ENCODE measurements around the gene HIVEP2.

The HIVEP2 gene

DNA sequence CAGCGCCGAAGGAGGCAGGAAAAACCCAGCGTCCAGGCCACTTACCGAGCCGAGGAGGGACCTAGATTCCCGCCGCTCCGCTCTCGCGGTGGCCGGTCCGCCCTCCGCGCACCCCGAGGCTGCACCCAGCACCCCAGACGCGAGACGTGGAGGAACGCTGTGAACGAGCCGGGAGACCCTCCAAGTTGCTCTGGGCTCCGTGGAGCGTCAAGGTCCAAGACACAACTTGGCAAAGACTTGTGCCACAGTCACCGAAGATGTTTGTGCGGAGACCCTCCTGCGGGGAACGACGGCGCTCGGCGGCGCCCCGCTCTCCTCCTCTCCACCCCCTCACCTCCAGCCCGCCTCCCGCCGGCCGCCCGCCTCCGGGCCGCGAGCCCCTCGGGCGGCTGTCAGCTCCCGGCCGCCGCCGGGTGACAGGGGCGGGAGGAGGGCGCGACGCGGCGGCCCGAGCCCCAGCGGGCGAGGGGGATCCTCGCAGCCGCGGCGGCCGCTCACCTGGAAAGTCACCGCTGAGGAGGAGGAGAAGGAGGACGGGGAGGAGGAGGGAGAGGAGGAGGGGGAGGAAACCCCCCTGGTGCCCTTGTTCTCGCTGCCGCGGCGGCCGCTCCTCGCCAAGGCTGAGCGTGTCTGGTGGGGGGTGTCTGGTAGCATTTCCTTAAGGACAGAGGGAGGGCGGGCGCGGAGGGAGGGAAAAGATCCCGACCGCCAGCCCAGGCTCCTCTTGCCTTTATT, 637 bp upstream of the HIVEP2 start:
- DNase-seq = no peak

GRCh38 chr6:142944124-142945048, 590 bp downstream of the HIVEP2 start:
- DNase-seq = no peak

- DNase-seq = no peak
These were observed 1.3 kb downstream of the HIVEP2 start for GRCh38 chr6:142943711-142944123.

DNA sequence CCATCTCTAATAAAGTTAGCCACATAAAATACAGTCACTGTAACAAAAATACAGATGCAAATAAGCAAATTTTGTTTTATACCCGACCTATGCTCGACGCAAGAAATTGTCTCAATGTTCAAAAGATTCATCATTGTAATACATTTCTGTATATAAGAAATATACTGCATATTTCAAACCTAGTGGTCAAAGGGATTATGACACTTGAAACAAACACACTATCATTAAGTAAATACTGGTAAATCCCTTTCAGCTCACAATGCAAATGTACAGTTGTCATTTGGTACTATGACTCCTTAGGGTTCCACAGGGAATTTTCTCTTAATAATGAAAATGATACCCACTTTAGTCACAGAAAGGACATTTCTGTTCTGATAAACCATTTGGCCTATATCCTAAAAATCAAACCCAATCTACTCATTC, 2.2 kb downstream of the HIVEP2 start:
- DNase-seq = peak; percentile 38

DNA sequence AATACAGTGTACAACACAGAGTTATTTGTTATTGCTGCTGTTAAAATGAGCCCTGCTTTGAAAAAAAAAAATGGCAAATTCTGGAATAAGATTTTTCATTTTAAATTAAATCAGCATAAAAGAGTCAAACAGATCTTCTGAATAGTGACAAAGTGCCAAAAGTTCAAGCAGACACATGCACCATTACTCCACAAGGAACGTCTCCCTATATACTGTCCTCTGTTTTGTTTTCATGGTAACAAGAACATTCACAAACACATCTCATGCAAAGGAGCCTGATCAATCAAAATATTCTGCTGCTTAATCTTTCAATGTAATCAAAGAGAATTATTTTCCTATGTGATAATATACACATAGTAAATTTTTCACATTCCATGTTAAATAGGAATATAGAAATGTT, 2.7 kb downstream of the HIVEP2 start:
- no peak for DNase-seq

GRCh38 chr6:142941018-142941417, 4.0 kb downstream of the HIVEP2 start:
- DNase-seq = no peak

DNA sequence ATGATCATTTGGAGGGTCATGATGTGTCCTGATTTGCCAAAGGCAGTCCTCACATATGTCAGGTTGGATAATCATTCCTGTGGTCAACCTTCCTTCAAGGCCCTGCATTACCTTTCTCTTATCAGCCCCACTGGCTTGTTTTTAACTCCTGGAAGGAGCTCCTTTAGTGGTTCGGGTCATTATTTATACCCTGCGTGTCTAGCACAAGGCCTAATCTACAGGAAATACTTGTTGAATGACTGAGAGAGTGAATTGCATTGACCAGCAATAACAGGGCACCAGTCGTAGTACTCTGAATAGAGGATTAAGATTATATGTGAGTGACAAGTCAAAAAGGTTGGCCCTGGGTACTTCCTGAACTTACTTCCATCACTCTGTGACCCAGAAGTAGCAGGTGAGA, 4.5 kb downstream of the HIVEP2 start:
- no peak for DNase-seq

GRCh38 chr6:142938510-142938909, 6.5 kb downstream of the HIVEP2 start:
- DNase-seq = no peak

DNA sequence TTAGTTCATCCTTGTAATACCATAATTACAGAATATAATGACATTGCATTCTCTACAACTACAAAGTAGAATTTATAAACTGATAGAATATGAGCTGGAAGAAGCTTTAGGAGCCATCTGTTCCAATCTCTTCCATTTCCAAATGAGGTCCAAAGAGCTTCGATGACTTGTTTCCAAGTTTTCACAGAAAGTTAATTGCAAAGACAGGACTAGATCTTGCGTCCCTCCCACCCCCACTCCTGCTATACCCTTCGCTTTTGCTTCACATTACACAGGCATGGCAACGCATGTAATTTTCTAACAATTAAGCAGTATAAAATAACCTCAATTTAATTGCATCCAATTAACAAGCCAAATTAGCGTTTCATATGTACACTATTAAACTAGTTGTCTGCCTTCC, 7.0 kb downstream of the HIVEP2 start:
- DNase-seq = peak; percentile 64

DNA sequence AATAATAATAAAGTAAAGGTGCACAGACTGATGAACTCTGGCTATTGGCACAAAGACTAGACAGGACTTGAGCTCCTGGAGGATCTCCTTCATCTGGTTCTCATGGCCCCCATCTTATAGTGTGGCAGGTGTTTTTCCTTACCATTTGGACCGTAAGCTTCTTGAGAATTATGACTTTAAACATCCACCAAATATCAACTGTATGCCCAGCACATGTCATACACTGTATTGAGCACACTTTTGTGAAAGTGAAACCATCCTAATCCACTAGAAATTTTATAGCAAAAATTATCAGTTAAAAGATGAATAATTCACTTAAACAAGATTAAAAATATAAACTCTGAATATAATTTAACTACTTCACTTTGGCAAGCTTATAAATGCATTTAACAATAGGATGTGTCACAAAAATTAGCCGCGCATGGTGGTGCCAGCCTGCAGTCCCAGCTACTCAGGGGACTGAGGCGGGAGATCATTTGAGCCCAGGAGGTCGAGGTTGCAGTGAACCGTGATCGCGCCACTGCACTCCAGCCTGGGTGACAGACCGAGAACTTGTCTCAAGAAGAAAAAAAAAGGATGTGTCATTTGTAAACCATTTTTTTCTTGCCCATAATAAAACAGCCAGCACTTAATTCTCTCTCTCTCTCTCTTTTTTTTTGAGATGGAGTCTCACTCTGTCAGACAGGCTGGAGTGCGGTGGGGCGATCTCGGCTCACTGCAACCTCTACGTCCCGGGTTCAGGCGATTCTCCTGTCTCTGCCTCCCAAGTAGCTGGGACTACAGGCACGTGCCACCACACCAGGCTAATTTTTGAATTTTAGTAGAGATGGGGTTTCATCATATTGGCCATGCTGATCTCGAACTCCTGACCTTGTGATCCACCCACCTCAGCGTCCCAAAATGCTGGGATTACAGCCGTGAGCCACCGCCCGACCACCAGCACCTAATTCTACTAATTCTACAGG, 9.1 kb downstream of the HIVEP2 start:
- no peak for DNase-seq

DNA sequence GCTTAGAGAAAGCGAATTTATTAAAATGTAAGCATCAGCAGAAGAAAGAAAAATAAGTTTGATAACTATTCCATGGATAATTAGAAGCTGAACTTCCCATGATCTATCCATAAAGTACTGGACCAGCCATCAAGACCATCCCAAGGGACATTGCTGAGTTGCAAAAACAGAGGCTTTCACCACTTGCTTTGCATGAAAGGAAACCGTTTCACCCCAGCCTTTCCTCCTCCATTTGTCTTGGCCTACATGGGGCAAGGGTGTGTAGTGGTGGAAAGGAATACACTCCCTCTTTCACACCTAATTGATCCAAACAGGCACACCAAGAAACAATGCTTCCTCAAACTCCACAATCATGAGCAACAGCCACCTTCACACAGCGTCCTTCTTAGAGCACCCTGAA, 10.4 kb downstream of the HIVEP2 start:
- DNase-seq = no peak

GRCh38 chr6:142934106-142934505, 10.9 kb downstream of the HIVEP2 start:
- DNase-seq = no peak

- no peak for DNase-seq
These were observed 11.3 kb downstream of the HIVEP2 start for GRCh38 chr6:142933701-142934100.

DNA sequence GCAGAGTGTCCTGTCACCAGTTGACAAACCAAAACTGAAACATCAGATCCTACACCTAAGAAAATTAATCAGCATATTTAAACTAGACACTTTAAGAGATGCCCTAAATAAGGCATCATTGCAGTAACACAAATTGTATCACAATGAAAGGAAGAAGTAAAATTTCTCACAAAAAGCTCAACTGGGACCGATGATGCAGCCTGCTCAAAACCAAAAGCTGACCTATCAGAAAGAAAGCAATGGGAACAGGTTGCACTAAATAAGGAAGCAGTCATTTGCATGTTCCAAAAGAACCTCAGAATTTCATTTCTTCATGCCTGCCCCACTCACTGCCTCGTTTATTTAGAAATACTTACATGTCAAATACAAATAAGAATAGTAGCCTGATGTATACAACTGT, 12.1 kb downstream of the HIVEP2 start:
- no peak for DNase-seq

GRCh38 chr6:142929751-142930358, 15.1 kb downstream of the HIVEP2 start:
- DNase-seq = no peak

- no peak for DNase-seq
These were observed 17.1 kb downstream of the HIVEP2 start for GRCh38 chr6:142927904-142928303.

DNA sequence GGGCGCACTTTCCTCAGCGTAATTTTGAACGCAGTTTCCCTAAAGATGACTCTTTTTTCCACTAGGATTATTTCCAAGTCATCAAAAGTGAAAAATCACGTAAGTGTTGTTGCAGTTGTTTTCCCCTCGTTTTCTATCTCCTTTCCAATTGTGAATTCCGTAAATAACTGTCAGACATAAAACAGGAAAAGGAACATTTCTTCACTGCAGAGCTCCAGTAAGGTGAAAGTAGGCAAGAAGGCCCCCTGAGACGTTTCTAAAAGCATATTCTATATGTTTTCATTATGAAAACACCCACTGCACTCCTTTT, 17.8 kb downstream of the HIVEP2 start:
- DNase-seq = no peak

DNA sequence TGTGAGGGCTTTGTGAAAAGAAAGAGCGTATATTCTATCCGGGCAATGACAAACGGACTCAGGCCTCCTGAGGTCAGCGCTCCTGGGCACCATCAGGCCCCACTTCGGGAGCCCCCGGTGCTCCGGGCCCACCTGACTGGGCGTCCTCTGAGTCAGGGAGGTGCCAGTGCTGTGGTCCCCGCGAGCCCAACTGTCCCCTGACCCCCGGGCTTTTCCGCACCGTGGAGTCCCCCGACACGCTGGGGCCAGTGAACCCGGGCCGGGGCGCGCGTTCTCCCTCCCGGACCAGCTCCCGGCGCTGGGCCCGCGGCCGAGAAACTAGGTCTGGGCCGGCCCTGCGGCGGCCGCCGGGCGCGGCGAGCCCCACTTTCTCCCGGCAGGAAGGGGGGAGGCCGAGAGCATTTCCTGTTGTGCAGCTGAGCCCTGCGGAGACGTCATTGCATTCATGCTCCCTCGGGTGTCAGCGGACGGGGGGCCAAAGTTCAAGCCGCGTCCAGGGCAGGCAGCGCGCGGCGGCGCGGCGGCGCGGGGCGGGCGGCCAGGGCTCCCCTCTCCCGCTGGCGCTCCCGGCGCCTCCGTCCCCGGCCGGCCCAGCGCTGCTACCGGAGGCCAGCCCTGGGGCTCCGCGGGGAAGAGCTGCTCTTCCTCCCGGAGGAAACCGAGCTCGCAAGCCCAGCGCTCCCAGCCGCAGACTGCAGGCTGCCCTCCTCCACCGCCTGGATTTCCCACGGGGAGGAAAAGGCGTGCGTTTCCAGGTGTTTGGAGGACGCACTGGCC, 18.3 kb downstream of the HIVEP2 start:
- no peak for DNase-seq

DNA sequence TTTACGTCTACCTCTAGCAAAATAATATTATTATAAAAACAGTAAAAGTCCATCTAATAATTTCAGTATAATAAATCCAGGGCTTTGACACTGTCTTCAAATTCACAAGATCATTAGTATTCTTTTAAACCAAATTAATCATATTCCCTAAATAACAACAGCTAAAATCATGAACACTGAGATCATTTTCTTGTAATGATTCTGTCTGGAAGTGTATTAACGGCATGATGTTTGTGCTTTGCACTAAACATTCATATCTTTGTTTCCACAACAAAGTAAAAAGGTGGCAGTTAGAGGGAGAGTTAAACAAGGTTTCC, 18.8 kb downstream of the HIVEP2 start:
- DNase-seq = no peak

GRCh38 chr6:142925575-142926110, 19.3 kb downstream of the HIVEP2 start:
- no peak for DNase-seq

- no peak for DNase-seq
These were observed 26.5 kb downstream of the HIVEP2 start for GRCh38 chr6:142918339-142919042.
